Right renal pelvis (tissue), 4 donors: ENCODE measurements around the gene TGFBR3L. TPM values are rescaled to one million over a fixed set of nuclear protein-coding genes. Genes with fewer than 3 reads are reported as not detected.
"Not testable (repeated sequence)": the region's sequence is repeated elsewhere in the genome, so short reads cannot be mapped to it uniquely, and the experiment has no call there.

Source experiments
- DNase-seq, 4 donors: peaks; one replicate each; pipeline ENCODE4 v3.0.0-alpha.2; 2013; ENCODE audit warnings: low read depth in 4 of 4, low spot score in 3 of 4, missing footprints in 1 of 4
- polyA plus RNA-seq, 4 donors: library from polyadenylated mRNA; unstranded; fragments of 120-200 nt; gene quantifications; one replicate each; pipeline ENCODE4 v1.2.1, GENCODE V29; 2013; ENCODE audit not compliant: insufficient read length in 4 of 4

The TGFBR3L gene
- polyA plus RNA-seq, 4 donors = 0.28 to 1.1 (median 0.60) TPM

DNA sequence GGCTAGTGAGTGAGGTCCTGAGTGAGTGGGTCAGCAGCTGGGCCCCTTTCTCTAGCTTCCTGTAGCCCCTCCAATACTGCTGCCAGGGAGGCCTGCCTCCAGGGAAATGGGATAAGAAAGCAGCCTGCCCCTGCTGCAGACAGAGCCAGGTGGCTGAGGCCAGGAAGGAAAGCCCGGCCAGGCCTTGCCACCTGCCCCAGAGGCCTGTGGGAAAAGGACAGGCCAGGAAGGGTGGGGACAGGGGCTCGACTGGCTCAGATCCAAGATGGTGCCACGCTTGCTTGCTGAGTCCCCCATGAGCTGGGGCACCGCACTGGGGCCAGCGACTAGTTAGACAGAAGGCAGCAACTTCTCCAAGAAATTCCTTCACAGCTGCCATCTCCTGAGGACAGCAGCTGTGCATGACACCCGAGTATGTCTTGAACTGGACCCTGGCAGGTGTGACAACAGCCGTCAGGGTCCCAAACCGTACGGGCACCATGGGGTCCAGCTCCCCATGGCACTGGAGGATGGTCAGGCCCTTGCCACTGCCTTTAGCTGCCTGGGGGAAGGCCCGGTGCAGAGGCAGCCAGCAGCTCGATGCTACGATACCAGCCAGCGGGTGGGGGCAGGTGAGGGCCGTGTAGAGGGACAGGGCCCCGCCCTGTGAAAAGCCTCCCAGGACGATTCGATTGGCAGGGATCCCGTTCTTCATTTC, 35.4 kb upstream of the TGFBR3L start:
- no peak for DNase-seq

- DNase-seq = no peak
Observed at GRCh38 chr19:7879836-7880235, 34.8 kb upstream of the TGFBR3L start.

- DNase-seq = no peak
Observed at GRCh38 chr19:7881910-7882309, 32.7 kb upstream of the TGFBR3L start.

DNA sequence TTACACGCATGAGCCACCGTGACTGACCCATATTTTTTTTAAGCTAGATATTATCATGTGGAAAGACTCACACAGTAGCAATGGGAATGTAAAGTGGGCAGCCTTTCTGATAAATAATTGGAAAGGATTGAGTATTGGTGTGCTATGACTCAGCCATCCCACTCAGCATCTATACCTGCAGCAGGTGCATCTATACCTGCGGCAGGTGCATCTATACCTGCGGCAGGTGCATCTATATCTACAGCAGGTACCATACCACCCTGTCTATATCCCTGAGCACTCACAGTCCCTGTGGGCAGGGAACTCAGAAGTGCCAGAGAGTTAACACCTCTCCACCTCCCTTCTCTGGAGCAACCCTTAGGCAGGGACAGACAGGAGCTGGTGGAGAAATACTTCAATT, 31.5 kb upstream of the TGFBR3L start:
- no peak for DNase-seq

GRCh38 chr19:7883796-7884570, 30.6 kb upstream of the TGFBR3L start:
- DNase-seq = no peak

DNA sequence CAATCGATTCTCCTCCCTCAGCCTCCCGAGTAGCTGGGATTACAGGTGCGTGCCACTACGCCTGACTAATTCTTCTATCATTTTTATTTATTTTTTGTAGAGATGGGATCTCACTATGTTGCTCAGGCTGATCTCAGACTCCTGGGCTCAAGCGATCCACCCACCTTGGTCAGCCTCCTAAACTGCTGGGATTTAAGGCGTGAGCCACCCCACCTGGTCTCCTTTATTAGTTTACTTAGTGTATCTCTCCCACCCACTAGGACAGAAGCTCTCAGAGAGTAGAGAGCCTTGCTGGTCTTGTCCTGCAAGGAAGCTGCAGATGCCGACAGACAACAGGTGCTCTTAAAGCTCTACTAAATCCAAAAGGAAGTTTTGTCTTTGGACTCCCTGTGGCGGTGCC, 28.8 kb upstream of the TGFBR3L start:
- DNase-seq = no peak

- DNase-seq = no peak
Observed at GRCh38 chr19:7887408-7888144, 27.1 kb upstream of the TGFBR3L start.

- no peak for DNase-seq
Observed at GRCh38 chr19:7888145-7888825, 26.3 kb upstream of the TGFBR3L start, which contains the start of gene LRRC8E. LRRC8E (plus strand) TSS chr19:7888510; CDS start chr19:7895604, 7,094 bp downstream.

- DNase-seq = no peak
Observed at GRCh38 chr19:7888826-7889217, 25.8 kb upstream of the TGFBR3L start.

GRCh38 chr19:7893362-7894101, 21.1 kb upstream of the TGFBR3L start:
- DNase-seq = not testable (repeated sequence)

- DNase-seq = no peak
Observed at GRCh38 chr19:7894612-7895309, 19.9 kb upstream of the TGFBR3L start.

GRCh38 chr19:7895565-7895964, 19.1 kb upstream of the TGFBR3L start:
- no peak for DNase-seq

- no peak for DNase-seq
Observed at GRCh38 chr19:7897292-7897691, 17.3 kb upstream of the TGFBR3L start.

DNA sequence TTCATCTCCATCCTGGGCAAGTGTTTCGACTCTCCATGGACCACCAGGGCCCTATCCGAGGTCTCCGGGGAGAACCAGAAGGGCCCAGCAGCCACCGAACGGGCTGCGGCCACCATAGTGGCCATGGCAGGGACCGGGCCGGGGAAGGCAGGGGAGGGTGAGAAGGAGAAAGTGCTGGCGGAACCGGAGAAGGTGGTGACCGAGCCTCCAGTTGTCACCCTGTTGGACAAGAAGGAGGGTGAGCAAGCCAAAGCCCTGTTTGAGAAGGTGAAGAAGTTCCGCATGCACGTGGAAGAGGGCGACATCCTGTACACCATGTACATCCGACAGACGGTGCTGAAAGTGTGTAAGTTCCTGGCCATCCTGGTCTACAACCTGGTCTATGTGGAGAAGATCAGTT, 15.7 kb upstream of the TGFBR3L start:
- DNase-seq = no peak

DNA sequence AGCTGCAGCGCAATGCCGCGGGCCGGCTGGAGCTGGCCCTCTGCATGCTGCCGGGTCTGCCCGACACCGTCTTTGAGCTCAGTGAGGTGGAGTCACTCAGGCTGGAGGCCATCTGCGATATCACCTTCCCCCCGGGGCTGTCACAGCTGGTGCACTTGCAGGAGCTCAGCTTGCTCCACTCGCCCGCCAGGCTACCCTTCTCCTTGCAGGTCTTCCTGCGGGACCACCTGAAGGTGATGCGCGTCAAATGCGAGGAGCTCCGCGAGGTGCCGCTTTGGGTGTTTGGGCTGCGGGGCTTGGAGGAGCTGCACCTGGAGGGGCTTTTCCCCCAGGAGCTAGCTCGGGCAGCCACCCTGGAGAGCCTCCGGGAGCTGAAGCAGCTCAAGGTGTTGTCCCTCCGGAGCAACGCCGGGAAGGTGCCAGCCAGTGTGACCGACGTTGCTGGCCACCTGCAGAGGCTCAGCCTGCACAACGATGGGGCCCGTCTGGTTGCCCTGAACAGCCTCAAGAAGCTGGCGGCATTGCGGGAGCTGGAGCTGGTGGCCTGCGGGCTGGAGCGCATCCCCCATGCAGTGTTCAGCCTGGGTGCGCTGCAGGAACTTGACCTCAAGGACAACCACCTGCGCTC, 14.8 kb upstream of the TGFBR3L start:
- no peak for DNase-seq

GRCh38 chr19:7900401-7900870, 14.2 kb upstream of the TGFBR3L start:
- no peak for DNase-seq

- DNase-seq = no peak
Observed at GRCh38 chr19:7900931-7901330, 13.7 kb upstream of the TGFBR3L start.

DNA sequence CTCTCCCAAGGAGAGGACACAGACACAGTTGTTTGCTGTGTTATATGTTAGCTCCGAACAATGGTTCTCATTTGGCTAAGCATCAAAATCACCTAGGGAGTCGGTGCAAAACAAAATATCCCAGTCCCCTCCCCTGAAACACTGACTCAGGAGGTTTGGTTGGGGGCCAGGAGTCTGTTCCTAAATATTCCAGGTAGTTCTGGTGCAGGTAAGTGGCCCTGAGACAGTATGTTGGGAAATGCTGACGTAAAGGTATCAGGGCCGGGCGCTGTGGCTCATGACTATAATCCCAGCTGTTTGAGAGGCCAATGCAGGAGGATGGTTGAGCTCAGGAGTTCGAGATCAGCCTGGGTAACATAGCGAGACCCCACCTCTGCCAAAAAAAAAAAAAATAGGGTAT, 13.3 kb upstream of the TGFBR3L start:
- DNase-seq = no peak

- DNase-seq = no peak
Observed at GRCh38 chr19:7902796-7903243, 11.8 kb upstream of the TGFBR3L start.
